Nephron (organoid): ENCODE data around the gene ASCL5.

Experiments used
- H3K27ac Mint-ChIP-seq, 3 experiments: 2 replicates each; pipeline ENCODE4 v1.8.0; 2020; ENCODE audit warnings: mixed read lengths in 3 of 3, mild to moderate bottlenecking in 2 of 3, moderate library complexity in 1 of 3
- H3K27me3 Mint-ChIP-seq: 2 replicates; pipeline ENCODE4 v1.8.0; 2021; ENCODE audit warnings: low read depth, mild to moderate bottlenecking, moderate library complexity, mixed read lengths
- H3K36me3 Mint-ChIP-seq: 2 replicates; pipeline ENCODE4 v1.8.0; 2020; ENCODE audit warnings: low read depth, mixed read lengths
- H3K4me1 Mint-ChIP-seq: 2 replicates; pipeline ENCODE4 v1.8.0; 2020; ENCODE audit warnings: mixed read lengths
- H3K4me3 Mint-ChIP-seq, 3 experiments: 2 replicates each; pipeline ENCODE4 v1.8.0; 2020; ENCODE audit warnings: mild to moderate bottlenecking in 3 of 3, mixed read lengths in 3 of 3, moderate library complexity in 2 of 3
- H3K9me3 Mint-ChIP-seq: 2 replicates; pipeline ENCODE4 v1.8.0; 2020; ENCODE audit warnings: mixed read lengths
- TF ChIP-seq, protein P1 (sequence below), 3 experiments: fragments of 200-600 bp; sonication (generic); IDR thresholded peaks; one replicate each; pipeline ENCODE4 v1.5.0; 2021; ENCODE audit warnings: antibody characterized with exemption in 3 of 3; ENCODE audit not compliant: unreplicated experiment in 3 of 3

The ASCL5 gene

DNA sequence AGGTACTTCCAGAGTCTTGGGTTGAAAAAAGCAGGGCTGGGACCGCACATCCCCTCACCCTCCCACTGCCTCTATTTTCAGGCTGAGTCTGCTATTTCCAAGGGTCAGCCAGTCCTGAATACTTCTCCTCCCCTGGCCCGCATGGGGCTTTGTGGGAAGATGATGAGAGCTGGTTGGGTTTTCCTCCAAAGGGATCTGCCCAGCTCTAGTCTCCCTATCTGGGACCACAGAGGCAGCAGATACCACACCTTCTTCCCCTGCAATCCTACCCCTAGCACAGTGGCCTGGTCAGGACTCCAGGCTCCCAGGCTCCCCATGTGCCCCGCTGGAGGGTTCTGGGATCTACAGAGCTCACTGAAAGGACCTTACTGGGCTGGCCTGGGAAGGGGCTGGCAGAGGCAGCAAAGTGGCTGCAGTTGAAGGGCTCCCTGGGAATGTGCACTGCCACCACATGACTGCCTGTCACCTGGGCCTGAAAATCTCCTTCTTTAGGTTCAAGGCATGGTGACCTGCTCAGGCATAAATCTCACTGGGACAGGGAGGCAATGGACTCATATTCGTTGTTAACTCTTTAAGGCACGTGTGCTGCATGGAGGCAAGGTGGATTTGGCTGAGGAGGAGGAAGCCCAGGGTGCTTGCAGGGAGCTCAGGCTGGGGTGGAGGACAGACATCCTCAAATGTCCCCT, 27.8 kb downstream of the ASCL5 start:
- Mint-ChIP-seq H3K36me3 (no peaks in the 10 kb centered on the region), H3K4me3 (peak overlapping the region in 1 of 3 experiments; percentile 34)

DNA sequence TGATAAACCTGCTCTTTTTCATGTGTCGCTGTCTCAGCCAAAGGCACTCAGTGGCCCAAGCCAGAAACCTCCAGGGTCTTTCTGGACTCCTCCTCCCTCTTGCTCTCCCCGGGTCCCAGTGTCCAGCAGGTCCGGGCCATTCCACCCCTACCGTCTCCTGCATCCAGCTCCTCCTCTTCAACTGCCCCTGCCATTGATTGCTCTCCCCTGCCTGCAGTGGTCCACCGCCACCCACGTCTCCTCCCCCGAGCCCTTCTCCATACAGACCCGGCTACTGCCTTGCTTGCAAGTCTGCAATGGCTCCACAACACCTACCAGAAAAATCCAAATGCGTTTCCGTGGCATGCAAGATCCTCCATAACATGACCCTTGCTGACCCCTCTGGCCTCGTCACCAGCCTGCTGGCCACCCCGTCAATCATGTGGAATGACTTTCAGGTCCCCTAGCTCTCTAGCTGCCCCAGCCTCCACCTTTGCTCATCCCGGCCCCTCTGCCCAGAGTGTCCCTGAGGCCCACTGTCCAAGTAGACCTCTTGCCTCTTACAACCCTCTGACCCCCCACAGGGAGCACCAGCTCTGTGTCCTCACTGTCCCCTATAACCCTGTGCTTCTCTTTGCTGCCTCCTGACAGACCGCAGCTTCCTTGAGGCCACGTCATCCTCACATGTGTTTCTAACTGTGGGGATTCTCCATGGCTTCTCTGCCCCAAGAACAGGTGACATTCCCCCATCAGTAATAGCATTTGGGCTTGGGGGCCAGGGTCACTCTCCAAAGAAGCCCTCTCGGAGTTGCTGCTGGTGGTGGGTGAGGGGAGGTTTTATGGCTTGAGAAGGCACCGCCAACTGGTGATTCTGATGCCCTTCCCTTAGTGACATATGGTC, 29.8 kb downstream of the ASCL5 start:
- H3K4me3 Mint-ChIP-seq: peak overlapping the region in 1 of 3 experiments; percentile 14
- H3K4me1 Mint-ChIP-seq: peaks cover 88% of the 10 kb centered on the region

More for the DNA sequence above, 27.8 kb downstream of the ASCL5 start:
- Mint-ChIP-seq H3K9me3 (no peaks in the 10 kb centered on the region), H3K27ac (peak overlapping the region; percentile 14 to 62 (median 56)), H3K4me1 (peaks cover 81% of the 10 kb centered on the region), H3K27me3 (peaks cover 5% of the 10 kb centered on the region)
- TF ChIP-seq, protein P1, sequence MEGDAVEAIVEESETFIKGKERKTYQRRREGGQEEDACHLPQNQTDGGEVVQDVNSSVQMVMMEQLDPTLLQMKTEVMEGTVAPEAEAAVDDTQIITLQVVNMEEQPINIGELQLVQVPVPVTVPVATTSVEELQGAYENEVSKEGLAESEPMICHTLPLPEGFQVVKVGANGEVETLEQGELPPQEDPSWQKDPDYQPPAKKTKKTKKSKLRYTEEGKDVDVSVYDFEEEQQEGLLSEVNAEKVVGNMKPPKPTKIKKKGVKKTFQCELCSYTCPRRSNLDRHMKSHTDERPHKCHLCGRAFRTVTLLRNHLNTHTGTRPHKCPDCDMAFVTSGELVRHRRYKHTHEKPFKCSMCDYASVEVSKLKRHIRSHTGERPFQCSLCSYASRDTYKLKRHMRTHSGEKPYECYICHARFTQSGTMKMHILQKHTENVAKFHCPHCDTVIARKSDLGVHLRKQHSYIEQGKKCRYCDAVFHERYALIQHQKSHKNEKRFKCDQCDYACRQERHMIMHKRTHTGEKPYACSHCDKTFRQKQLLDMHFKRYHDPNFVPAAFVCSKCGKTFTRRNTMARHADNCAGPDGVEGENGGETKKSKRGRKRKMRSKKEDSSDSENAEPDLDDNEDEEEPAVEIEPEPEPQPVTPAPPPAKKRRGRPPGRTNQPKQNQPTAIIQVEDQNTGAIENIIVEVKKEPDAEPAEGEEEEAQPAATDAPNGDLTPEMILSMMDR (IDR thresholded peaks at IDR 0.05; ENCODE audit: unreplicated experiment in 3 of 3): no peak

DNA sequence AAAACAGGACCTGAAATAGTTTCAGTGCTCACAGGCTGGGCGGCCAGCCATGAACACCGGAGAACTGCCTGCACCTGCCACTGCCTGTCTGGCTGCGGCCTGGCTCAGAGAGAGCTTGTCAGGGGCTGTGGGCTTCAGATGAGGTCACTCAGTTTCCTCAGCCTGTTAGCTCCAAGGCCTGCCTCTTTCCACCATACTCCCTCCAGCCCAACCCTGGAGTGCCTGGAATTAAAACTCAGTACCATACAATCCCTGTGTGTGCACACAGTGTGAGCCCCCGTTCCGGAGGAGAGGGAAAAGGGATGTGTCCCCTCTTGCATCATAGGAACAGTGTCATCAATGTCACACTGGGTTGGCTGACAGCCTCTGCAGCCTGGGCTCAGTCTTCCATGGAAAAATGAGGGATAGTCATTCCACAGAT, 30.9 kb downstream of the ASCL5 start:
- H3K4me3 Mint-ChIP-seq: no peak overlapping the region
- TF ChIP-seq, protein P1 (IDR thresholded peaks at IDR 0.05; ENCODE audit: unreplicated experiment in 3 of 3): no peak

More for the DNA sequence above, 29.8 kb downstream of the ASCL5 start:
- no peaks in the 10 kb centered on the region for H3K9me3 Mint-ChIP-seq
- no peaks in the 10 kb centered on the region for H3K36me3 Mint-ChIP-seq
- H3K27me3 Mint-ChIP-seq: peaks cover 5% of the 10 kb centered on the region
- TF ChIP-seq, protein P1 (IDR thresholded peaks at IDR 0.05; ENCODE audit: unreplicated experiment in 3 of 3): no peak
- peak overlapping the region in 2 of 3 experiments; percentile 82 to 89 for H3K27ac Mint-ChIP-seq

DNA sequence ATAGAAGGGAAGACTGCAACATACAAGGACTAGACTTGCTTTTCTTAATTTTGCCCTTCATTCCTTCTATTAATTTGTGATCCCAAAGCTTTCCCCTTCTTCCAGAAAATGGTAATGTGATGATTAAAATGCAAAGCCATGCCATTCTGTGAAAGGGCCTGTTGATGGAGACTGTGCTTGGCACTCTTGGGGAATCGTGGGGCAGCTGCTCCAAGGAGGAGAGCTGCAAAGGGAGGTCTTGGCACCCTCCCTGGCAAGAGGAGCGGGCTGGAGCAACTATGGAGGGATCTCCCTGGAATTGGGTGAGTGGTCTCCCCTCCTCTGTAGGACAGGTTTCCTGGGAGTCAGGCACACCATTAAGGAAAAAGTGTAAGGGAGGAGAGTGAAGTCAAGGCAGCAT, 31.4 kb downstream of the ASCL5 start:
- Mint-ChIP-seq H3K27ac (peak overlapping the region; percentile 82 to 89 (median 84)), H3K9me3 (no peaks in the 10 kb centered on the region), H3K27me3 (peaks cover 5% of the 10 kb centered on the region), H3K36me3 (no peaks in the 10 kb centered on the region), H3K4me1 (peaks cover 92% of the 10 kb centered on the region), H3K4me3 (no peak overlapping the region)
- TF ChIP-seq, protein P1 (IDR thresholded peaks at IDR 0.05; ENCODE audit: unreplicated experiment in 3 of 3): no peak

More for the DNA sequence above, 30.9 kb downstream of the ASCL5 start:
- peaks cover 5% of the 10 kb centered on the region for H3K27me3 Mint-ChIP-seq
- no peaks in the 10 kb centered on the region for H3K36me3 Mint-ChIP-seq
- peaks cover 90% of the 10 kb centered on the region for H3K4me1 Mint-ChIP-seq
- H3K9me3 Mint-ChIP-seq: no peaks in the 10 kb centered on the region
- H3K27ac Mint-ChIP-seq: peak overlapping the region; percentile 82 to 89 (median 84)

DNA sequence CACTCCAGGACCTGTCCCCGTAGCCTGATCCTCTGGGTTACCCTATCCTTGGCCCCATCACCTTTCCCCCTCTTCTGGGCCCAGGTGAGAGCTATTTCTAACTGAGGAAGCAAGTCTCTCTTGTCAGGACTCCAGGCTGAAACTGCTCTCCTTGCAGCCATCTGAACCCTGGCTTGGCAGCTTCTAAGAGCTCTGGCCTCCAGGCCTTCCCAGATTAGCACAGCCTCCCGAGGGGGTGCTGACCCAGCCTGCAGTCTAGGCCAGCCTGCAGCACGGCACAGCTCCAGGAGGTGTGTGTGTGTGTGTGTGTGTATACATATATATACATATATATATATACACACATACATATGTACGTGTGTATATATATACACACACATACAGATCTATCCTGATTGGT, 32.2 kb downstream of the ASCL5 start:
- H3K4me1 Mint-ChIP-seq: peaks cover 97% of the 10 kb centered on the region
- H3K27me3 Mint-ChIP-seq: peaks cover 5% of the 10 kb centered on the region
- peak overlapping the region in 2 of 3 experiments; percentile 58 to 89 for H3K27ac Mint-ChIP-seq
- no peaks in the 10 kb centered on the region for H3K36me3 Mint-ChIP-seq
- no peaks in the 10 kb centered on the region for H3K9me3 Mint-ChIP-seq
- H3K4me3 Mint-ChIP-seq: no peak overlapping the region
- TF ChIP-seq, protein P1 (IDR thresholded peaks at IDR 0.05; ENCODE audit: unreplicated experiment in 3 of 3): no peak
